ENCODE measurements around the gene DNMT3B.

DNMT3B gene

DNA sequence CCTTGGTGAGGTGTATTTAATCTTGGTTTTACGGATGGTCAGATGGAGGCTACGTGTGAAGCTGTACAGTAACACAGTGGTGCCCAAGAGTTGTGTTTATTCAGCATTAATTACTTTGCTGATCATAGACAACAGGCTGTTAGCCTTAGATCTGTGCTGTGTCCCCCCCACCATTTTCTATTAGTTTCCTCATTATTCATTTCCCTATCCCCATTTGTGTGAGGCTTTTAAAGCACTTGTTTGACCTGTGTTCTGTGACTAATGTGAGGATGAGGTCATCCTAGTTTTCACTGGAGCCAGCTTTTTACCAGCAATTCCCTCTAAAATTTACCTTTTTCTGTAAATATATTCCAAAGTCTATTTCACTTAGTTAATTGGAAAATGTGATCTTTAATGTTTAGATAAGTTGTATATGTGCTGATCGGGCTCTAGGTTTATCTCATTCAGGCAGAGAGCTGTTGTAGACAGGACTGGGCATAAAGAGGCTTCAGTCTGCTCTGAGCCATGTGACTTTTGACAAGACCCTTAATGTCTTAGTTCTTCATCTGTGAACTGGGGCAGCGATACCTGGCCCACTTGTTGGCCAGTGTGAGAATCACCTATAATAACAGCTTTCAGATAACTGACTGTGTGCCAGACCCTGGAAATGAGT, 66.0 kb downstream of the DNMT3B start:
- no peak for DNase-seq

DNA sequence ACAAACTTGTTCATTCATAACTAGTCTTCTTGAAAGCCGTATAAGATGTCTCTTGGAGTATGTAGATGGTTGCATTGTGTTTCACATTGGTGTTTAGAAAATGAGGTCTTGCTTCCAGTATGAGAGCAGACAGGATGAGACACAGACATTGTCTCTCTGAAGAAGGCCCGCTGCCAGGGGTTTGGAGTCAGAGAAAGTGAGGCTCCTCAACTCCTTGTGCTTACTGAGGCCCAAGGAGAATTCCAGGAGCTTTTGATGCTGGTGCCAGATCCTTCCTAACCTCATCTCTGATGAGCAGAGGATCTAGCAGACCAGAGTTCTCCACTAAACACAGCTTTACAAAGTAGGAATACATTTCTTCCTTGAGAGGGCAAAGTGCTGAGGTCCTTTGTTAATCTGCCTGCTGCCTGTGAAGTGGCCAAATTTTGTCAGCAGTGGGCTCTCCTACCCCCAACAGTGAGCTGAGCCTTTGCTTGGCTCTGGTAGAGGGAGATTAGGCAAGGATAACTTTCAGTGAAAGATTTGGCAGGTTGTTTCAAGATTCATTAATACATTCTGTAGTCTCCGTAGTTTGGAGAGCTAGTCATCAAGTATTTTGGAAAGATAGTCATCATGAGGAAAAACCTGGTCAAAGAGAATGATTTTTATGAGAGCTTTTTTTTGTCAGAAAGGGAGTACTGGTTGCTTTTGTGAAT, 67.3 kb downstream of the DNMT3B start:
- no peak for DNase-seq

- no peak for DNase-seq
Measured at GRCh38 chr20:32830437-32830836, 68.3 kb downstream of the DNMT3B start.

DNA sequence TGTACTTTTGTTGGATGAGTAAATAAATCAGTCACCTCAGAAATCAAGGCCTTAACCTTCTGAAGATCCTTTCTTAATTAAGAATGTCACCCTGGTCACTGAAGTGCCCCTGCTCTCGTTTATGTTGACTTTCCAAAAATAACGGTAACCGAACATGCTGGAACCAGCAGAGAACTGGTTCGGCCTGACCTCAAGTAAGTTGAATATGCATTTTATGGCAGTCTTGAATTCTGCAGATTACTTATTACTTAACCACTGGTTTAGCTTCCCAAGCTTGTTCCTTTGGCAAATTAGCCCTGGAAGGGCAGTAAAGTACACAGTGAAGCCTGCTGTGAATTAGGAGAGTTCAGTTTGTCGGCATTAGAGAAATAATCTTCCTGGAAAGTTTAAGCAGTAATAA, 69.8 kb downstream of the DNMT3B start:
- no peak for DNase-seq

GRCh38 chr20:32832664-32833063, 70.5 kb downstream of the DNMT3B start:
- DNase-seq: no peak

DNA sequence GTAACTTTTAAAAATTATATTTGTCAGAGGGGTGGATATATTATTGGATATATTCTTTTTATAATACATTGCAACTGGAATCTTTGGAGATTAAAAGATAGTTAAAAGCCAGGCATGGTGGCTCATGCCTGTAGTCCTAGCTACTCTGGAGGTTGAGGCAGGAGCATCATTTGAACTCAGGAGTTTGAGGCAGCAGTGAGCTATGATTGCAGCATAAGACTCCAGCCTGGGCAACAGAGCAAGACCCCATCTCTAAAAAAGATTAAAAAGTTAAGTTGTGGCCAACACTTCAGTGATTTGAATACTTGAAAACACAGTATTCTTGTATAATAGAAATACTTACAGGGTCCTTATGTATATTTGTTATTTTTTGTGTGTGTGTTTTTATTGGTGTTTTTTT, 72.8 kb downstream of the DNMT3B start:
- DNase-seq: no peak

DNA sequence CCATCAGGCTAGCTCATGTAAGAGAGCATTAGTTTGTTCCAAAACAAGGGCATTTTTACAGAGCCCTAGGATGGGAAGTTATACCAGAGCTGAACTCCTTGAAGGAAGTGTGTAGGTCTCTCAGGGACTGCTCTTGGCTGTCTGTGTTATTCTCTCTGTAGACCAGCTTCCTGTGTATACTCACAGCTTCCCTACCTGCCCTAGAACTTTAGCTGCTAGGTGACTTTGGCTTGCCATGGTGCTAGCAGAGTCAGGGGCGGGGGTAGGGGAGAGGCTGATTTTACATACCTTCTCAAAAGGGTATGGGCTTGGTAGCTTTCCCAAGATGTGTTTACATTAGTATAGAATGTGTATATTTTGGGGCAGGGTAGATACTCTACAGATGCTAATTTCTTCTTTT, 75.0 kb downstream of the DNMT3B start:
- no peak for DNase-seq

DNA sequence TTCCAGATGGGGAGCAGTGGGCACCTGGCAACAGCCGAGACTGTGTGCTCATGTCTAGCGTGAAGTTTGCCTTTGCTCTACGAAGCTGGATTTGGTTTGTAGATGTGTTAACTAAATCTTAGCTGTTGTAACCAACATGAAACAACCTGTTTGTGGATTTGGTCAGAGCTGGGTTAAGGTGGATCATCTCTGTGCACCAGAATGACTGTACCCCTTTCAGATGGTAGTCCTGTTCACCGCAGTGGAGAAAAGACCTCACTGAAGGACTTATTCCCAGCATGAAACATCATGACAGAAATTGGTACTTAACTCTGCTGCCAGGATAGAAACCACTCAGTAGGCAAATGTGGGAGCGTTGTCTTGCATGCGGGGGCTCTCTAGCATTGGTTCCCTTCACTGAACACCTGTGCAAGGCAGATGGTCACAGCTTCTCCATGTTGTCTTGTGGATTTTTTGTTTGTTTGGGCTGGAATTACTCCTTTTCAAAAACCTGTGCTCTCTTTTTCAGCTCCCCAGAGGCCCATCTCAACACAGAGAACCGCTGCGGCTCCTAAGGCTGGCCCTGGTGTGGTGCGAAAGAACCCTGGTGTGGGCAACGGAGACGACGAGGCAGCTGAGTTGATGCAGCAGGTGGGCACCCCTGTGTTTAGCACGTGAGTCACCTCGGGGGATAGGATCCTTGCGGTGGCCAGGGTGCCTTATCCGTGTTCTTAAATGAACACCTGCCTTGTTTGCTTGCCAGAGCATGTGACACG, 77.2 kb downstream of the DNMT3B start:
- no peak for DNase-seq

DNA sequence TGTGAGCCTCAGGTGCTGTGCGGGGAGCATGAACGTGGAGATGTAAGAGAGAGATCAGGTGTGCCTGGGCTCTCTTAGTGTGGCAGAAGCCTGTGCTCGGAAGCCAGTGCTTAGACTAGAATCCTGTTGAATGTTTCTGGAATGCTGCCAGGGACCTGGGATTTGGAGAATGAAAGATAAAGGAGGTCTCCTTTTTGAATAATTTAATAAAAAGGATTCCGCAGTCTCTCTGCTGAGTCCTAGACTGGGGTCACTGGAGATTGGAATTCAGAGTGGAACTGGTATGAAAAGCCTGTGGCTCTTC, 77.7 kb downstream of the DNMT3B start:
- no peak for DNase-seq

DNA sequence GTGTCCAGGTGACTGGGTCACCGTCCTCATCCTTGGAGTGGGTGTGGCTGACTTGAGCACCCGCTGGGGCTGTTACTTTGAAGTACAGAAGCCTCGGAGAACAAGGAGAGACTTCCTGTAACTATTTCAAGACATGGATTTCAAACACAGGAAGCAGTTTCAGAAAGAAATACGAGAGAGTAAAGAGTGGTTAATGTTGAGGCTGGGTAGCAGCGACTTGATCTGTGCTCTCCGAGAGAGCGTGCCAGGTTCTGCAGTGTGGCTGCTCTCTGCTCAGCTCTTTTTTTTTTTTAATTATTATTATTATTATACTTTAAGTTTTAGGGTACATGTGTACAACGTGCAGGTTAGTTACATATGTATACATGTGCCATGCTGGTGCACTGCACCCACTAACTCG, 79.0 kb downstream of the DNMT3B start:
- DNase-seq: no peak

DNA sequence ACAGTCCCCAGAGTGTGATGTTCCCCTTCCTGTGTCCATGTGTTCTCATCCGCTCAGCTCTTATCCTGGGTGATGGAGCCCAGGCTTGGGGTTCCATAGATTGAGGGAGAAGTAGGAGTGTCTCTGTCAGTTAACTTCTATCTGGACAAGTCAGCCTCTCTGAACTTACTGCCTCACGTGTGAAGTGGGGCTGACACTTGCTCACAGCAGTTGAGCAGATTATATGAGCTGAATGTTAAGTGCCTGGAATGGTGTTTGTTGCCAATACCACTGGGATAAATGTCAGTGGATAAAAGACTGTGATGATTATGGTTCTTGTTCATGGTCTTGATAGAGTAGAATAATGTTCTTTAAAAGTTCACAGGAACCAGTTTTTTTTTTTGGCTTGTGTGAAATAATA, 79.4 kb downstream of the DNMT3B start:
- DNase-seq: no peak

GRCh38 chr20:32842688-32843524, 80.7 kb downstream of the DNMT3B start:
- DNase-seq: no peak

- DNase-seq: no peak
Measured at GRCh38 chr20:32845786-32846185, 83.6 kb downstream of the DNMT3B start.

DNA sequence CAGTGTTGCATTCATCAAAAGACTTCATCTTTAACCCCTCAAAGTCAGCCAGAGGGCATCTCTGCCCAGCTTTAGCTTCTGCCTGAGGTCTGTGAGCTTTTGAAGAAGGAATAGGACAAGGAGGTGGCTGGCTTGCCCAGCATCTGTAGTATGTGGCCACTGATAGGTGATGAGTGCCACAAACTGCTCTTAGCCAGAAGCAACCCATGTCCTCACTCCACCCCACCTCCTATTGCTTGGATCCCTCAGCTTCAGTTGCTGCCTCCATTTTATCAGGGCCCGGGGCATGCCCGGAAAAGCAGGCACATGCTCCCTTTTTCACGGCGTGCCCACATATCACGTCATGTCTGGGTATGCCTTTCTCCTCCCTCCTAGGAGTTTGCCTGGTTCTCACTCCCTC, 84.7 kb downstream of the DNMT3B start:
- no peak for DNase-seq

- no peak for DNase-seq
Measured at GRCh38 chr20:32847964-32848363, 85.8 kb downstream of the DNMT3B start.

DNA sequence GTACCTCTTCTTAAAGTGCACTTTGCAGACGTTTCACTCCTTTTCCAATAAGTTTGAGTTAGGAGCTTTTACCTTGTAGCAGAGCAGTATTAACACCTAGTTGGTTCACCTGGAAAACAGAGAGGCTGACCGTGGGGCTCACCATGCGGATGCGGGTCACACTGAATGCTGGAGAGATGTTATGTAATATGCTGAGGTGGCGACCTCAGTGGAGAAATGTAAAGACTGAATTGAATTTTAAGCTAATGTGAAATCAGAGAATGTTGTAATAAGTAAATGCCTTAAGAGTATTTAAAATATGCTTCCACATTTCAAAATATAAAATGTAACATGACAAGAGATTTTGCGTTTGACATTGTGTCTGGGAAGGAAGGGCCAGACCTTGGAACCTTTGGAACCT, 86.7 kb downstream of the DNMT3B start:
- DNase-seq: no peak

DNA sequence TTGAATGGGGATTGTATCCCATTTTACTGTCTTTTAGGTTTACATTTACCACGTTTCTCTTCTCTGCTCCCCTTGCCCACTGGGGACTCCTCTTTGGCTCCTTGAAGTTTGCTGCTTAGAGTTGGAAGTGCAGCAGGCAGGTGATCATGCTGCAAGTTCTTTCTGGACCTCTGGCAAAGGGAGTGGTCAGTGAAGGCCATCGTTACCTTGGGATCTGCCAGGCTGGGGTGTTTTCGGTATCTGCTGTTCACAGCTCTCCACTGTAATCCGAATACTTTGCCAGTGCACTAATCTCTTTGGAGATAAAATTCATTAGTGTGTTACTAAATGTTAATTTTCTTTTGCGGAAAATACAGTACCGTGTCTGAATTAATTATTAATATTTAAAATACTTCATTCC, 87.4 kb downstream of the DNMT3B start:
- no peak for DNase-seq

- no peak for DNase-seq
Measured at GRCh38 chr20:32855387-32855786, 93.2 kb downstream of the DNMT3B start.

DNA sequence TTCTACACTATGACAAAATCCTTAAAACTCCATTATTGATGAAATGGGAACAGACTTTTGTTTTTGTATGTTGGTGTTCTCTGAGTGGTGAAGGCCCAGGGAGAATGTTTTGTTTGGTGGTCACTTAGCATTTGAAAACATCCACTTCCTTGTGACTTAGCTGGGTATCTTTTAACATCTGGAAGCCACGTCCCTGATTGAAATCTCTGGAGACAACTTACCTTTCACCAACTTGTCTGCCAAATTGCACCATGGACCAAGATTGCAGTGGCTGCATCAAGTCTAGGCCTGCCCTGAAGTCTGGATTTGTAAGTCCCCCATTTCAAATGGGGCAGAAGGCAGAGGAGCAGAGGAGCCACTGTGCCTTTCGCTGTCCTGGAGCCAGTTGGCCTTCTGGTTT, 96.0 kb downstream of the DNMT3B start:
- no peak for DNase-seq

Measured in DMS 273 treated with DMSO at 0.1 percent for 48 hours (cell line).